HepG2 (cell line): ENCODE results near the gene FRAS1.

Experiments
- CTCF ChIP-seq: sonication (generic); formaldehyde crosslinking; IDR thresholded peaks from 2 replicates; pipeline ENCODE4 v1.5.0; 2020; ENCODE audit warnings: mild to moderate bottlenecking, missing genetic modification reagents, moderate library complexity
- EZH2 ChIP-seq: conservative IDR thresholded peaks from 2 replicates; pipeline ENCODE4 v1.6.1; 2012; ENCODE audit warnings: mild to moderate bottlenecking, low read depth, low read length, moderate library complexity
- HHEX ChIP-seq: IDR thresholded peaks from 2 replicates; pipeline ENCODE4 v1.6.1; 2016; ENCODE audit warnings: control low read depth
- JUND ChIP-seq: sonication (generic); formaldehyde crosslinking; IDR thresholded peaks from 2 replicates; pipeline ENCODE4 v1.8.0; 2022; ENCODE audit warnings: mild to moderate bottlenecking, missing genetic modification reagents
- RAD21 ChIP-seq: fragments of 450-650 bp; formaldehyde crosslinking; IDR thresholded peaks from 2 replicates; pipeline ENCODE4 v1.5.0; 2020; ENCODE audit warnings: mild to moderate bottlenecking
- STAG1 ChIP-seq: sonication (generic); formaldehyde crosslinking; IDR thresholded peaks from 2 replicates; pipeline ENCODE4 v1.4.0; 2020; ENCODE audit warnings: missing genetic modification reagents
- TF ChIP-seq, protein P1 (sequence below): sonication (generic); formaldehyde crosslinking; IDR thresholded peaks from 2 replicates; pipeline ENCODE4 v1.5.0; 2020; ENCODE audit warnings: missing genetic modification reagents

DNA sequence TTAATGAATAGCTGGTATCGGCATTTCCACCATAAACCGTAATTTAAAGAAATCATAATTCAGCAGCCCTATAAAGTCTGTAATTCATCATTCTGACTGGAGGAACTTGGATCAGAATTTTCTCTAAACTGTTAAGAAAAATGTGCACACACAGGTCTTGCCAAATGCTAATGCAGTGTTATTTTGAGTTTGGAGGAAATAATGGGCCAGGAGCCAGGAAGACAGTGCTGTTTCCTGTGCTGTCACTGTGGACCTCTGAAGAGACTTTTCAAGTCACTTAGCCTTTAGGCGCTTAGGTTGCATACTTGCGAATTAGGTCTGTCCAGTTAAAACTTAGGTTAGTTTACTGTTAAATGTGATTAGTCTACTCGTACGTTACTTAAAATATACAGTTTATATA lies 357.0 kb downstream of the FRAS1 start:
- TF ChIP-seq EZH2 = no peak
- no peak for TF ChIP-seq JUND
- TF ChIP-seq CTCF (CRISPR knock-in tag) = no peak
- TF ChIP-seq HHEX (CRISPR knock-in tag) = no peak
- TF ChIP-seq RAD21 = no peak
- no peak for TF ChIP-seq STAG1 (CRISPR knock-in tag)
- TF ChIP-seq, protein P1, sequence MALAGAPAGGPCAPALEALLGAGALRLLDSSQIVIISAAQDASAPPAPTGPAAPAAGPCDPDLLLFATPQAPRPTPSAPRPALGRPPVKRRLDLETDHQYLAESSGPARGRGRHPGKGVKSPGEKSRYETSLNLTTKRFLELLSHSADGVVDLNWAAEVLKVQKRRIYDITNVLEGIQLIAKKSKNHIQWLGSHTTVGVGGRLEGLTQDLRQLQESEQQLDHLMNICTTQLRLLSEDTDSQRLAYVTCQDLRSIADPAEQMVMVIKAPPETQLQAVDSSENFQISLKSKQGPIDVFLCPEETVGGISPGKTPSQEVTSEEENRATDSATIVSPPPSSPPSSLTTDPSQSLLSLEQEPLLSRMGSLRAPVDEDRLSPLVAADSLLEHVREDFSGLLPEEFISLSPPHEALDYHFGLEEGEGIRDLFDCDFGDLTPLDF = no peak
